Lung microvascular endothelial cell (primary cell): Measurements from ENCODE around the gene AFF3. TPM values are rescaled to one million over a fixed set of nuclear protein-coding genes. Genes with fewer than 3 reads are reported as not detected.
"Not testable (repeated sequence)": the region's sequence is repeated elsewhere in the genome, so short reads cannot be mapped to it uniquely, and the experiment has no call there.

Source experiments
- DNase-seq, 2 donors: peaks; one replicate each; pipeline versions ENCODE4 v3.0.0 to v3.0.0-alpha.2; 2010; ENCODE audit warnings: low read depth in 2 of 2
- total RNA-seq: library from RNA; depleted of rRNA; stranded (reverse); fragments of >200 nt; gene quantifications from 2 replicates; pipeline ENCODE4 v1.2.1, GENCODE V29; 2014

The AFF3 gene
- total RNA-seq, 1 donor from 2014 or later, result under 0.01 TPM

- no peak for DNase-seq
These were observed 171.0 kb downstream of the AFF3 start for GRCh38 chr2:99971326-99971900.

DNA sequence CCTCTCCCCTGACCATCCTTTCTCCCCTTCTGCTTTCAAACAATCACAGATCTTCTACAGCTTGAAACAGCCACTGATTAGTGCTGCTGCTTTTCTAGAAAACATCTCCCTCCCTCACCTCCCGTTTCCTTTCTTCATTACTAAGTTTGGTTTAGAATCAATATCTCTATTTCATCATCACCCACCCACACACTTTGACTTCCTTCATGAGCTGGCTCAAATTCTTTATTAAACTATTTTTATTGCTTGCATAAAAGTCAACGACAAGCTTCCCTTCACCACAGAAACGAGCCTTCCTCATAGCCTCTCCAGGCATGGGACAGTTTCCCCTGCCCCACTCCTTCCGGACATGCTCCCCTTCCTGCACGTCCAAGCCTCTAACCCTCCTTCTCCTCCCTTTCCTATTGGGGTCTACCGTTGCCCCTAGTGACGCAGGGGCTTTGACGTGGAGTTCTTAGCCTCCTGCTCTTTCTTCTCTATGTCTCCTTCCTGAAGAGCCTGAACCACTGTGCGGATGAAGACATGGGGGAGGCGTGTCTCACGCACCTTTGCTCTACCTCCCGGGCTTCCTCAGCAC, 172.0 kb downstream of the AFF3 start:
- no peak for DNase-seq

DNA sequence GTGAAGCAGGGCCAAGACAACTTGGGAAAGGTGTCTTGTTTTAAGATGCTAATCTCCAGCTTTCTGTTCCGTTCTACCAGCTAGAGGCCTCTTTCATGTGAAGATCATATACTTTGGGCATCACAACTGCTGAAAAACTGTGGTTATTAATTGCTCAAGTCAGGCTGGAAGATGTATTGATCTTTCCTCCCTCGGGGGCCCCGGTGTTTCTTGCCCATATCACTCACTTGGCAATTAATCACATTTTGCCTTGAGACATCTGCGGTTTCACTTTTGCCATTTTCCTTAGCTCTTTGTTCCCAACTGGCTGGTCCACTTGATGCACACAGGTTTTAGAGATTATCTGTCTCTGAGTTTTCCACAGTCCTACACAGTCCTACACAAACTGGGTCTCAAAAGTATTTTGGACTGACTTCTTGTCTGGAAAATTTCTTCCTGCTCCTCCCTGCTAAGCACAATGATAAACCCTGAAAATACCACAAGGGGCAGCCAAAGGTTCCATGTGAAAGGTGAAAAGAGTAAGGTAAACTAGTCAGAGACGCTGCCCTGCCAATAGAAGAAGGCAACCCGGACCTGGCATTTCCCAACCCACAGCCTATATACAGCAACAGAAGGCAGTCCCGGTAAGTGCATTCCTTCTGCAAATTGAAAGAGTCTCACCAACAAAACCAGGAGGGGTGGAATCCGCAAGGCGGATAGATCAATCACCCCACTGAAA, 181.0 kb downstream of the AFF3 start:
- DNase-seq, result no peak

GRCh38 chr2:99960790-99961189, 181.6 kb downstream of the AFF3 start:
- no peak for DNase-seq

DNA sequence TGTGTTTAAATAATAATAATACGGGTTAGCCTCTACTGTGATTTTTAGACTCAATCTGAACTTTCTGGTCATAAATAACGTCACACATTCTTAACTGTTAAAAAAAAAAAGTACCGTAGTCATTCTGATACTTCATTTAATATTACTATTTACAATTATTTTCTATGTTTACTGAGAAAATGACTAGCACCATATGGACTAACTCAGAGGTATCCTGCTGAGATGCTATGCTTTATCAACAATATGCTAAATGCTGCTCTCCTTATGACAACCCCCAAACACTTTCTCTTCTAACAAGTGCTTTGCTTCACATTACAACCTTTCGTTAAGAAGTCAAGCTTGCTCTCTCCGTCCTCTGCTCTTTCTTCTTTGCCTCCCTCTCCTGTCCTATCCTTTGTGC, 182.1 kb downstream of the AFF3 start:
- DNase-seq, result no peak

GRCh38 chr2:99959261-99960014, 183.0 kb downstream of the AFF3 start:
- DNase-seq, result no peak

DNA sequence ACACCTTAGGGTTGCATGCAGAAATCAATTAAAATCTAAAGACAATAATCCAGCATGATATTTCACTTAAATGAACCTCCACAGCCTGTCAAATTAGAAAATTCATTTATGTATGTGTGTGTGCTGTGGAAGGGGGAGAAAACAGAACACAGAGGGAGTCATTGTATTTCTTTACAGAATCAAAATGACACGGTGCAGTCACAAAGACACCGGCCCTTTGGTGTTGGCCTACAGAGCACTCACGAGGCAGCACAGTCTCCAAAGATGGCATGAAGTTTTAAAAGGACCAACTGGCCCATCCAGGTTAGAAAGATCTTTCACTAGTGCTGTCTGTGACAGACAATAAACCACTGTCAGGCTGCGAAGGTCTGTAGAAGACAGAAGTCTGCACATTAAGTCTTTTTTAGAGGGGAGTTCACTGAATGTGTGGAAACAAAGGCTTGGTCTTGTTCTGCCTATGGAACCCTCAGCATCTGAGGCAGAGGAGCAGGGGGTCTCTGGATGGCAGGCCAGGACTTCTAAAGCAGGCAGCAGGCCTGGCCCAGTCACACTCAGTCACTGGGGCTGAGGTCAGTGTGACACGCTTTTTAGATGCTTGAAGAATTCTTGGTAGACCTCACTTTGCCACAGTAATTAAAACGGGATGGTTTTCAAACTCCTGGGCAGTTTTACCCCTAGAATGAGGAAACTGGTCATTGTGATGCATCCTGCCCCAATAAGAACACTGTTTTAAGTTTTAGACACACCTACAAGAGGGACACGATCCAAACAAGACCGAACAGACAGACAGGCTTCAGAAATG, 184.9 kb downstream of the AFF3 start:
- DNase-seq, result no peak

DNA sequence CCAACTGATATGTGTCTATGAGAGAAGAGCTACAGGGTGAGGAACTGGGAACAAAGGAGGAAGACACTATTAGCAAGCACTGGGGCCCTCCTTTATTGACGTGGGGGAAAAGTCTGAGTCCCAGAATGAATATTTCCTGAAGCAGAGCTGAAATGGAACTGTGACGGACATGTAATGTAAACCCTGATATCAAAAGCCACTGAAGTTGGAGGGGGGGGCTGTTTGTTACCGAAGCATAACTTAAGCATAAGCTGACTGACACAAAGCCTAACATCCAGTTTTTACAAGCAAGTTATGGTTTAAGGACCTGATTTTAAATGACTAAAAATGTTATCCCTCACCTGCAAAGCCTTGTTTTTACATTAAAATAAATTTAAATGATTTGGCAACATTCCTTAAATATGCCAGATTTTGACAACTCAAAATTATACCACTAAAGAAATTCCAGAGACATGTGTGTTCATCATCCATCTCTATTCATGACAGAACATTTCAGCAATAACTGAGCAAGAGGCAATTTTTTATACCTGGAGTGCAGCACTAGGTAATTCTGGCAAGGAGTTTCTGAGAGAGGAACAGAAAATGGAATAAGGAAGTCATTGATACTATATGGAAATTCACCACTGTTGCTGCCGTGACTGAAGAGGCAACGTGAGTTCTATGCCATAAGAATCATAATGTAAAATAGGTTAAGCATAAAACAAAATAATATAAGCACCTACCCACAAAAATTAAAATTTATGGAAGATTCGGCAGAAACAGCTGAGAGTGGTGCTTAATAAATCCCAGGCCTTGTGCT, 186.0 kb downstream of the AFF3 start:
- DNase-seq, result no peak

GRCh38 chr2:99953750-99954149, 188.6 kb downstream of the AFF3 start:
- DNase-seq, result no peak

DNA sequence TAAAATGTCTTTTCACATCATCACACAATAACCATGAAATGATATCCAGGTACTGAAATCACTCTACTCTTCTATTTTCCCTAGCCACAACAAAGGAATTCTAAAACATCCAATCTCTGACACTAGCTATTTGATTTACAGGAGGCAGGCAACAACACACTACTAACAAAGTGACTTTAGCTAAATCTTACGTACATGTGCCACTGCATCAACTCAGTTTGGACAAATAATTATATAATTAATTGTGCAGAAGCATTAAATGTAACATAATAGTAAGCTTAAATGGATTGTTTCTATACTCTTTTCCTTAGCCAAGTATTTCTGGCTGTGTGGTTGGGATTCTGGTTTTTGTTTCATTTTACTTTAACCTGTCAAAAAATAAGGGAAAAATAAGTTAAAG, 192.4 kb downstream of the AFF3 start:
- no peak for DNase-seq

DNA sequence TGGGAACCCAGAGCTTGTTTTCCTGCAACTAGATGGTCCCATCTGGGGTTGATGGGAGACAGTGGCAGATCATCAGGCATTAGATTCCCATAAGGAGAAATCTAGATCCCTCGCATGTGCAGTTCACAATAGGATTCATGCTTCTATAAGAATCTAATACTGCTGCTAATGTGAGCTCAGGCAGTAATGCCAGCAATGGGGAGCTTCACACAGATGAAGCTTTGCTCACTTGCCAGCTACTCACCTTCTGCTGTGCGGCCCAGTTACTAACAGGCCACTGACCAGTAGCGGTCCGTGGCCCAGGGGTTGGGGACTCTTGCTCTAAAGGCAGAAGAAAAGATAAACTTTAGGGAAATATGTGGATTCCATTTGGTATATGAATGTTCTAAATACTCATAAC, 192.9 kb downstream of the AFF3 start:
- DNase-seq, result no peak

- DNase-seq, result no peak
These were observed 194.4 kb downstream of the AFF3 start for GRCh38 chr2:99948010-99948409.

GRCh38 chr2:99947366-99947765, 195.0 kb downstream of the AFF3 start:
- not testable (repeated sequence) for DNase-seq

DNA sequence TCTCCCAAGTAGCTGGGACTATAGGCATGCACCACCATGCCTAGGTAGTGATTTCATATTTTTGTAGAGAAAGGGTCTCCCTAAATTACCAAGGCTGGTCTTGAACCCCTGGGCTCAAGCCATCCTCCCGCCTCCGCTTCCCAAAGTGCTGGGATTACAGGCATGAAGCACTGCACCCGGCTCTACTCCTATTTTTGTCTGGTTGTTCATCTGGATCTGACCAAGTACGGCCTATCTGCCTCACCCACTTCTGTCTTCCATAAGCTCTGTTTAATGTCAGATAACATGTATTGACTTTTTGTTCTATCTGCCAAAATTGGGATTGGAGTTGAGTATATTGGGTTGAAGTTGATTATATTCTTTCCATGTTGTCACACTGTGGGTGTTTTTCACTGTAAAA, 198.4 kb downstream of the AFF3 start:
- no peak for DNase-seq

GRCh38 chr2:99942561-99943347, 199.6 kb downstream of the AFF3 start:
- DNase-seq, result no peak

DNA sequence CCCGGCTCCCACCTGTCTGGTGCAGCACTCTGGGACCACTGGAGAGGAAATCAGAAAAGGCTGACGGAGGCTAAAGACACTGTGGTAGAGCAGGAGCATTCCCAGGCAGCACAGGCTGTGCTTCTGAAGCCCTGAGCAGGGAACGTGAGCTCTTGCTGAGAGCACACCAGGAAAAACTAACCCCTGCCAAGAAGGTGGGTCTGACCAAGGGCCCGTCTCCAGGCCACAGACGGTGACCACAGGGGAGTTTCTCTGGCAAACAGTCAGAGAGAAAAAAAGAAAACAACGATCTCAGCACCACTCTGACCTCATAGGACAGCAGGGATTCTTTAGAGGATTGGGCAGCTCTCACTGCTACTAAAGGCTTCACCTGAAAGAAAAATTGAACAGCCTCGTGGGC, 201.4 kb downstream of the AFF3 start:
- DNase-seq, result peak in 1 of 2 donors; percentile 7

DNA sequence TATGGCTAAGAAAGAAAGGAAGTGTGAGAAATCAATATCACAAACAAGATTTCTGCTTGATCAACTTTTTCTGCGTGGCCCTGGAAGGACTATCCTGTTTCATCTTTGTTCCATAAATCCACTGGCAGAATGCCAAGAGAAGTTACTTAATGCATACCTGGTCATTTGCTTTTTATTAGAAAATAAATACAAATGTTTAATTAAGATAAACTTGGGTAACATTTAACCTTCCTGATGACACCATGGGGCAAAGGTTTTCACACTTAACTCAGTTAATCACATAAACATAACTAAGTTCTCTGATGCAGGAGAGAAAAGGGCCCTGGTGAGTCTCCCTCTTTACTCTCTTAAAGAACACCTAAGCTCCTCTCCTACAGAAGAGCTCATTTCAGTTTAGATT, 203.3 kb downstream of the AFF3 start:
- DNase-seq, result peak in 1 of 2 donors; percentile 2

DNA sequence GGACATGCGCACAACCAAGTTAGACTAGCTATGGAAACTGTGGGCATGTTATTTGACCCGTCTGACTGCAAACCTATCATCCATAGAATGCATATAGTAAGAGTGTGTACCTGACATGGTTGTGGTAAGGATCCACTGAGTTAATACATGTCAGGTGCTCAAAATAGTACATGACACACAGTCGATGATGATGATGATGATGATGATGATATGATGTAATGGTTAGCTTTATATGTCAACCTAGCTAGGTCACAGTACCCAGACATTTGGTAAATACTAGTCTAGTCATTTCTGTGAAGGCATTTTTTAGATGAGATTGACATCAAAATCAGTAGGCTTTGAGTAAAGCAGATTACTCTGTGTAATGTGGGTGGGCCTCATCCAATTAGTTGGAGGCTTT, 204.1 kb downstream of the AFF3 start:
- no peak for DNase-seq

- DNase-seq, result peak in 1 of 2 donors; percentile 25
These were observed 206.3 kb downstream of the AFF3 start for GRCh38 chr2:99936065-99936464.

- DNase-seq, result peak in 1 of 2 donors; percentile 25
These were observed 206.7 kb downstream of the AFF3 start for GRCh38 chr2:99935662-99936061.
